H7 (cell line): Measurements from ENCODE around the gene ELFN2. TPM values are rescaled to one million over a fixed set of nuclear protein-coding genes. Genes with fewer than 3 reads are reported as not detected.
A peak's percentile ranks its signal among the peaks of the same experiment; 100 is the strongest.

Experiments
- DNase-seq: peaks from one replicate; pipeline ENCODE4 v3.0.0; 2012
- H3K27me3 ChIP-seq: 2 replicates; pipeline ENCODE4 v1.6.0; 2011; ENCODE audit warnings: mild to moderate bottlenecking, low read length; ENCODE audit not compliant: control insufficient read depth, insufficient read depth
- H3K36me3 ChIP-seq: replicated peaks from 2 replicates; pipeline ENCODE4 v1.5.1; 2011; ENCODE audit warnings: low read length; ENCODE audit not compliant: control insufficient read depth, insufficient read depth
- H3K4me3 ChIP-seq: 2 replicates; pipeline ENCODE4 v1.5.1; 2011; ENCODE audit warnings: low read depth, mild to moderate bottlenecking, control low read depth, low read length, moderate library complexity; ENCODE audit not compliant: insufficient read depth
- total RNA-seq: library from RNA; depleted of rRNA; stranded (reverse); fragments of >200 nt; shearing (Covaris generic); gene quantifications from 2 replicates; pipeline ENCODE4 v1.2.3, GENCODE V29; 2014

ELFN2 gene
- total RNA-seq, 1 experiment from 2014 or later = 0.14 TPM

GRCh38 chr22:37443086-37443485, 15.8 kb upstream of the ELFN2 start:
- Histone ChIP-seq H3K4me3 (no peak overlapping the region), H3K36me3 (no peaks in the 10 kb centered on the region), H3K27me3 (no peaks in the 10 kb centered on the region)
- DNase-seq = no peak

GRCh38 chr22:37442537-37442936, 15.3 kb upstream of the ELFN2 start:
- Histone ChIP-seq H3K36me3 (no peaks in the 10 kb centered on the region), H3K4me3 (no peak overlapping the region), H3K27me3 (no peaks in the 10 kb centered on the region)
- no peak for DNase-seq

- no peaks in the 10 kb centered on the region for H3K27me3 ChIP-seq
- DNase-seq = no peak
- no peak overlapping the region for H3K4me3 ChIP-seq
- H3K36me3 ChIP-seq = no peaks in the 10 kb centered on the region
Measured at GRCh38 chr22:37442135-37442534, 14.9 kb upstream of the ELFN2 start.

GRCh38 chr22:37440875-37441274, 13.6 kb upstream of the ELFN2 start:
- no peaks in the 10 kb centered on the region for H3K27me3 ChIP-seq

GRCh38 chr22:37439347-37439746, 12.1 kb upstream of the ELFN2 start:
- H3K36me3 ChIP-seq = no peaks in the 10 kb centered on the region
- H3K27me3 ChIP-seq = no peaks in the 10 kb centered on the region
- DNase-seq = no peak
- no peak overlapping the region for H3K4me3 ChIP-seq

More at GRCh38 chr22:37440875-37441274, 13.6 kb upstream of the ELFN2 start:
- no peak for DNase-seq
- H3K4me3 ChIP-seq = no peak overlapping the region
- no peaks in the 10 kb centered on the region for H3K36me3 ChIP-seq

- DNase-seq = no peak
- Histone ChIP-seq H3K4me3 (no peak overlapping the region), H3K36me3 (no peaks in the 10 kb centered on the region), H3K27me3 (no peaks in the 10 kb centered on the region)
Measured at GRCh38 chr22:37435970-37436603, 8.8 kb upstream of the ELFN2 start.

GRCh38 chr22:37433786-37434185, 6.5 kb upstream of the ELFN2 start:
- Histone ChIP-seq H3K4me3 (no peak overlapping the region), H3K27me3 (peaks cover 1% of the 10 kb centered on the region), H3K36me3 (no peaks in the 10 kb centered on the region)
- DNase-seq = no peak

GRCh38 chr22:37432708-37433054, 5.4 kb upstream of the ELFN2 start:
- peaks cover 13% of the 10 kb centered on the region for H3K27me3 ChIP-seq
- H3K36me3 ChIP-seq = no peaks in the 10 kb centered on the region
- DNase-seq = no peak
- no peak overlapping the region for H3K4me3 ChIP-seq

GRCh38 chr22:37431801-37432707, 4.8 kb upstream of the ELFN2 start:
- peaks cover 18% of the 10 kb centered on the region for H3K27me3 ChIP-seq
- DNase-seq = no peak
- no peaks in the 10 kb centered on the region for H3K36me3 ChIP-seq
- no peak overlapping the region for H3K4me3 ChIP-seq

GRCh38 chr22:37431366-37431765, 4.1 kb upstream of the ELFN2 start:
- Histone ChIP-seq H3K27me3 (peaks cover 25% of the 10 kb centered on the region), H3K36me3 (no peaks in the 10 kb centered on the region), H3K4me3 (no peak overlapping the region)
- no peak for DNase-seq

GRCh38 chr22:37430941-37431340, 3.7 kb upstream of the ELFN2 start:
- H3K4me3 ChIP-seq = no peak overlapping the region
- peaks cover 29% of the 10 kb centered on the region for H3K27me3 ChIP-seq
- no peak for DNase-seq
- H3K36me3 ChIP-seq = no peaks in the 10 kb centered on the region

- H3K4me3 ChIP-seq = no peak overlapping the region
- H3K27me3 ChIP-seq = peaks cover 34% of the 10 kb centered on the region
- H3K36me3 ChIP-seq = no peaks in the 10 kb centered on the region
- peak; percentile 94 for DNase-seq
Measured at GRCh38 chr22:37428649-37429586, 1.6 kb upstream of the ELFN2 start.

- Histone ChIP-seq H3K4me3 (peak overlapping the region; percentile 52), H3K36me3 (no peaks in the 10 kb centered on the region), H3K27me3 (peaks cover 34% of the 10 kb centered on the region)
- DNase-seq = peak; percentile 85
Measured at GRCh38 chr22:37427711-37428635, 694 bp upstream of the ELFN2 start.
